Bone marrow (tissue), 2 donors: Measurements from ENCODE around the gene GPC6.

Experiments used
- DNase-seq, 2 donors: peaks; one replicate each; lab custom pipeline; 2025; lab: John Stamatoyannopoulos, UW

The GPC6 gene

GRCh38 chr13:93740334-93740733, 513.7 kb downstream of the GPC6 start:
- no peak for DNase-seq

GRCh38 chr13:93744033-93744432, 517.4 kb downstream of the GPC6 start:
- DNase-seq = no peak

- no peak for DNase-seq
These were observed 518.3 kb downstream of the GPC6 start for GRCh38 chr13:93744886-93745285.

- DNase-seq = no peak
These were observed 519.3 kb downstream of the GPC6 start for GRCh38 chr13:93745884-93746283.

- DNase-seq = no peak
These were observed 520.0 kb downstream of the GPC6 start for GRCh38 chr13:93746589-93746988.

- DNase-seq = no peak
These were observed 524.1 kb downstream of the GPC6 start for GRCh38 chr13:93750676-93751075.

GRCh38 chr13:93751117-93751516, 524.5 kb downstream of the GPC6 start:
- no peak for DNase-seq

- no peak for DNase-seq
These were observed 525.9 kb downstream of the GPC6 start for GRCh38 chr13:93752541-93752940.

GRCh38 chr13:93753639-93754038, 527.0 kb downstream of the GPC6 start:
- no peak for DNase-seq

GRCh38 chr13:93755341-93755740, 528.7 kb downstream of the GPC6 start:
- DNase-seq = no peak

GRCh38 chr13:93758575-93758974, 532.0 kb downstream of the GPC6 start:
- DNase-seq = no peak

GRCh38 chr13:93762708-93763426, 536.3 kb downstream of the GPC6 start:
- DNase-seq = no peak

GRCh38 chr13:93765062-93765461, 538.5 kb downstream of the GPC6 start:
- DNase-seq = no peak

GRCh38 chr13:93765811-93766210, 539.2 kb downstream of the GPC6 start:
- DNase-seq = no peak

GRCh38 chr13:93766719-93767118, 540.1 kb downstream of the GPC6 start:
- DNase-seq = no peak

- no peak for DNase-seq
These were observed 540.7 kb downstream of the GPC6 start for GRCh38 chr13:93767180-93767916.

GRCh38 chr13:93767917-93768409, 541.4 kb downstream of the GPC6 start:
- no peak for DNase-seq

- DNase-seq = no peak
These were observed 542.5 kb downstream of the GPC6 start for GRCh38 chr13:93769101-93769500.

- DNase-seq = no peak
These were observed 543.0 kb downstream of the GPC6 start for GRCh38 chr13:93769607-93770006.

GRCh38 chr13:93771227-93771626, 544.6 kb downstream of the GPC6 start:
- no peak for DNase-seq

- no peak for DNase-seq
These were observed 545.2 kb downstream of the GPC6 start for GRCh38 chr13:93771782-93772181.

GRCh38 chr13:93774506-93774905, 547.9 kb downstream of the GPC6 start:
- DNase-seq = no peak

- no peak for DNase-seq
These were observed 548.4 kb downstream of the GPC6 start for GRCh38 chr13:93775027-93775426.
